Measurements from ENCODE around the gene COL25A1.
"Not testable (repeated sequence)": the region's sequence is repeated elsewhere in the genome, so short reads cannot be mapped to it uniquely, and the experiment has no call there.

The COL25A1 gene

DNA sequence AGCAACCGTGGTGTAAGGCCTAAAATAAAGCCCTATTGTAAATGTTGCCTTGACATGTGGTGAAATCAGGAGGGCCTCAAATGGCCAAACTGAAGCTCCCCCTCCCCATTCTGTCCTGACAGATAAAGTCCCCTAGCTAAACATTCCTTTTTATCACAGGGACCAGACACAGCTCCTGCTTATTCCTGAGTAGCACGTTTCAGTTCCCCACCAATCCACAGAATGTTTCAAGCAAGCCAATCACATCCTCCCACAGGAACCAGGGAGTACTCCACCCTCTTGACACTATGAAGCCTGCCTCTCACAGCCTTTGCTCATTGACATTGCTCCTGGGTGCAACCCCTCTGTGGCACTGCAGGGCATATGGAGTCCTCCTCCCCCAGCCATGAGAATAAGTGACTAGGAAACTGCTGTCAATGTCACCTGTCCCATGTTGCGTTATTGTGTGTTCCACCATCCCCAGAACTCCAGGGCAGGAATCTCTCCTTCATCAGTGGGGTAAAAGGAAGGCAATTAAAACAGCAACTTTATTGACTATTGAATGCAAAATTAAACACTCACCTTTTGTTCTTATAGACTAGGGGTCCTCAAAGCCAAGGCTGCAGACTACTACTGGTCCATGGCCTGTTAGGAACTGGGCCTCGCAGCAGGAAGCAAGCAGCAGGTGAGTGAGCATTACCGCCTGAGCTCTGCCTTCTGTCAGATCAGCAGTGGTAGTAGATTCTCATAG is 128.1 kb downstream of the COL25A1 start:
- FAIRE-seq (no peak), DNase-seq (ENCODE audit: insufficient read length, low spot score) (no peak)

DNA sequence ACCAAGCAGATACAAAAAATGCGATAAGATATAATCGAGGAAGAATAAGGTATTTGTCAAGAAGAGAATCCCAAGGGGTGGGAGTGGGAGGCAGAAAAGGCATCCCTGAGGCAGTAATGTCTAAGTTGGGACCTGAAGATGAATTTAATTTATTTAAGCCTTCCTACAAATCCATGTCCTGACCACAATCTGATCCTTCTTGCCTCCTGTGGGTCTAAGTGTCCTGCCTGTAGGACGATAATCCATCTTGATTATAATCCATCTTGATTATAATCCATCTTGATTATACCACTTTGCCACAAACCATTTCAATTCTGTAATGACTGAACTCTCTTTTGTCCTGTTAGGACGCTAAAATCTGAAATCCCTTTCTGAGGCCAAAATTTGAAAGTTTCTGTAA is 130.2 kb downstream of the COL25A1 start:
- FAIRE-seq: no peak
- no peak for DNase-seq (ENCODE audit: insufficient read length, low spot score)

DNA sequence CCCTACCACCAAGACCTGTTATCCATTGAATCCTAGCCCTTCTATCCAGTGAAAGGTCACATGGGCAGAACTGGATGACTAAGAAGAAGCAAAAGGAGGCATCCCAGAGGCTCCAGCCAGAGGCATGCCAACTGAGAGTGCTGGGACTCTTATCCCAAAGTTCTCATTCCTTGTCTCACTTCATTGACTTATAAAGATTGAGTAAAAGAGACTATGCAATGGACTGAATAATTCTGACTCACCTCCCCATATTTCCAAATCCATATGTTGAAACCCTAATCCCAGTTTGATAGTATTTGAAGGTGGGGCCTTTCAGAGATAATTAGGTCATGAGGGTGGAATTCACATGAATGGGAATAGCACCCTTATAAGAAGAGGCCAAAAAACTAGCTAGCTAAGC is 131.4 kb downstream of the COL25A1 start:
- DNase-seq (ENCODE audit: insufficient read length, low spot score): no peak
- no peak for FAIRE-seq

DNA sequence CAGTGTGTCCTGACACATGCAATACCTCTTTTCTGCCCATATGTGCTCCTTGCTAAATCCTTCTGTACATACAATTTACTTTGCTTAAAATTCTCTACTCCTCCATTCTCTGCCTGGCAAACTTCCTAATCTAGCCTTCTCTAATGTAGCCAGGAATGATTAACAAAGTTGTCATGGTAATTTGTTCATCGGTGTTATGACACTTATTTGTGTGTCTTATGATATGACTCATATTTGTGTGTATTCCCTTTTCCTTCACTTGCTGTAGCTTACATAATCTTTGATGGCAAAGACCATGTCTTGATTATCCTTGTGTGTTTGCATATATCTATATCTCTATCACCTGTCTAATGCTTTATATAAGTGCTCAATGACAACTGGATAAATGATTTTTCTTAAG is 133.3 kb downstream of the COL25A1 start:
- no peak for FAIRE-seq

DNA sequence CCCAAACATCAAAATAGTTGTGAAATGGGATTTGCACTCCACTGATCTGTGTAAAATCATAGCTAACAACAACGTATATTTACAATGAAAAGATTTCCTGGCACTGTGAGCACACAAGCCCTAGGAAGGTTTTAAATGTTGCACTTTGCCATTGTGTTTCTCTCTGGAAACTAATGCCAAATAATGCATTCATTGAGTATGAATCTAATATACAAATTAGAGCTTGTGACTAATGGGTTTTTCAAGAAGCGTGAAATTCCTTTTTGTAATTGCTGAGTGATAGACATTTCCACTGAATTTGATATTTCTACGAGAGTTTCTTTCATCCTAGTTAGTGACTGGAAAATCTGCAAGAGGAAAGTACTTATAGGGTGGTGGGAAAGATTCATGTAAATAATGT is 135.9 kb downstream of the COL25A1 start:
- no peak for DNase-seq (ENCODE audit: insufficient read length, low spot score)

More for the DNA sequence above, 133.3 kb downstream of the COL25A1 start:
- DNase-seq (ENCODE audit: insufficient read length, low spot score): no peak

DNA sequence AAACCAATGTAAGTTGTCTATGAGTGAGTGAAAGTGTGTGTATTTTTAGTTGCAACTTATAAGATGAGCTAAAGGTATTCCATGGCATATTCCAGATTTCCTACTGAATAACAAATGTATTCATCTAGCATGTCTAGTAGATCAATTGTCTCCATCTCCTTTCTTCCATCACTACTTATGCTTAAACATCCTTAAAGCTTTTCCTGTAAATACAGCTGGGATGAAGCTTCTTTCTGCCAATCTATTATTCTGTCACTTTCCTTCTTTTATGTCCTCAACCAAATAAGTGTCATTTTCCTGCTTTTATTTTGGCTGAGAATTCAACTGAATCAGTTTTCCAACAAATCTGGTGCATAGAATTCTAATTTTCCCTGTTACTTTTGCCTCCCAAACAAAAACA is 136.3 kb downstream of the COL25A1 start:
- no peak for FAIRE-seq
- no peak for DNase-seq (ENCODE audit: insufficient read length, low spot score)

More for the DNA sequence above, 135.9 kb downstream of the COL25A1 start:
- FAIRE-seq: no peak

DNA sequence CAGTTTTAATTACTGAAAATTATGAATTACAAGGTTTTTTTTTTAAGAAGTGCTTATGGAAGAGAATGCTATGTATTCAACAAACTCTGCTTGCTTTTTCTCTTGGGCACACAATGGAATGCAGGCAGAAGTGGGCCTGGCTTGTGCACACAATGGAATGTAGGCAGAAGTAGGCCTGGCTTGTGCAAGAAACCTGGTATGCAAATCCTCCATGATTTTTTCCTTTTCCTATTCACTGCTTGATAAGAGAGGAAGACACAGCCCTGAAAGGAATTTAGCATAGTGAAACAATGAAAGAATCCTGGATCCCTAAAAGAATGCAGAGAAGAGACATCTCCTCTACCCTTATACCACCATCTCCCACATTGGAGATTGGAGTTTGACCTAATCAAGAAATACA is 138.4 kb downstream of the COL25A1 start:
- DNase-seq (ENCODE audit: insufficient read length, low spot score): no peak
- no peak for FAIRE-seq

DNA sequence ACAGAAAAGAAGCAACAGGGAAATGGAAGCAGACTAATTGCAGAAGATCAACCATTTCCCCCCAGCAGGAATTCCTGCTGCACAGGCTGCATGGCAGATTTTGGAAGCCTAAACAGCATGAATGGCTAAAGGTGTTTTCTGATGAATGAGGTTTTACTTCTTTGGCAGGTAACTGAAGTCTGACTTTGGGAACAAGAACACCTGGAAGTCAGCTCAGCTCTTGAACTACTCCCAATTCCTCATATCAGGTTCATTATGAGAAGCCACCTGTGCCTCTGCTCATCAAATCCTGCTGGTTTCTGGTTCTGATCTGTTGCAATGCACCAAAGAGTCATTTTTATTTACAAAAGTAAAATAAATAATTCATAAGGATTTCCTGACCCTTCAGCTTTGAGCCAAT is 139.0 kb downstream of the COL25A1 start:
- no peak for FAIRE-seq

DNA sequence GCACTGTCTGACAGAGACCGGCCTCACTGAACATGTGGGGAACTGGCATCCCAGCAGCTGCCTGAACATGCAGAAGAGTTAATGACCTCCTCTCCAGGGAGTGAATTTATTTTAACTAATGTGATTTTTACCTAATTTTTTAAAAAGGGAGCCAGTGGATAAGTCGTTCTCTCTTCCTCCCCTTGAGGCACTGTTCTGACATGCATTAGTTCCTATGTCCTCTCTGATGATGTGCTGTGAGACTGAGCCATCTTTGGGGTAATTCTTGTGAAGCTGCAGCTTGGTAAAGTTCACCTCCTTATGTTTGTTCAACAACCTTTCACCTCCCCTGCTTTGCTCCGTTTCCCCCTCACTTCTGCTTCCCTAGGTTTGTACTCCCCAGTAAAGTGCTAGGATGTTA is 139.7 kb downstream of the COL25A1 start:
- DNase-seq (ENCODE audit: insufficient read length, low spot score) (no peak), FAIRE-seq (no peak)

More for the DNA sequence above, 139.0 kb downstream of the COL25A1 start:
- DNase-seq (ENCODE audit: insufficient read length, low spot score): no peak

DNA sequence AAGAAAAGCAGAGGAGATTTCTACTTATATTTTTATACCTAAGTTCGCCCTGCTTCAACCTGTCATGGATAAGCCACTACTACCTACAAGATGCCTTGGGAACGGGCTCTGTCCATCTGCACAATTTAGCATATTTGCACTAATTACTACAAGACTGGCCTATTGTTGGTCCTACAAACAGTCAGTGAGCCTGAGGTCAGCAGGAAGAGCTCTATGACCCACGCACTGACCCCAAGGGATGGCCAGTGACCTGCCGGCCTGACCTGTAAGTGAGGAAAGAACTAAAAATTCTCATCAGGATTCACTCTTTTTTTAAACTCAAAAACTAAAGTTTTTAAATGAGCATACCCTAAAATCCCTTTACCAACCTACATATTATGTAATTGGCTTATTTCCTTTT is 142.0 kb downstream of the COL25A1 start:
- DNase-seq (ENCODE audit: insufficient read length, low spot score): no peak
- no peak for FAIRE-seq

DNA sequence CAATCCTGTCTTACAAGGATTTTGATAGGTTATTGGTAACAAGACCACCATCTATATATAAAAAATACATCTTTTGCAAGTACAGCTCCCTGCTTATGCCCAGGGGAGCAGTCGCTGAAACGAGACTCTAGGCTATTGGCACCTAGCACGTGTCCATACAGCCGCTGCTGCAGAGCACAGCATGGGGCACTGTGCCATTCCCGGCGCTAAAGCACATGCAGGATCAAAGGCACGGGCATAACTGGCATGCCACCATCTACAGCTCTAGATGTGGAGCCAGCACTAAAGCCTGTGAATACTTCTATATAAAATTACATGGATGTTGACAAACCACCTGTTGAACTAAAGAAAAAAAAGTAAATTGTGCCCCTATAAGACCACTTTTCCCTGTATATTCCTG is 144.8 kb downstream of the COL25A1 start:
- FAIRE-seq (no peak), DNase-seq (ENCODE audit: insufficient read length, low spot score) (no peak)

DNA sequence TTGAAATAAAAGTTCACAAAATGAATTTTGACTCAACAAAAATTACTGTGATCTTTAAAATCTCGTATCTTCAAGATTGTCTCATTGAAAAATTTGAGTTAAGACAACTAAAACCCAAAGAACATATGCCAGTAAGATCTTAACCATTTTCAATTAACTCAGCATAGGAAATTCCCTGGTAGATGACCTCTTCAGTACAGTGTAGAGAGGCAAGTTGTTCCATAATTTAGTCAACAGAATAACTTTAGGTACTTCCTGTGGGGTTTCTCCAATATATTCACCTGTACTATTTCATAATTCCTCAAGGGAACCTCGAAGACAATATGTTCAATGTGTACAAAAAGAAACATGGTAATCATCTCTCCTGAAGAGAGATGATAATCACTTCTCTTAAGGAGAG is 145.3 kb downstream of the COL25A1 start:
- no peak for DNase-seq (ENCODE audit: insufficient read length, low spot score)
- FAIRE-seq: no peak

DNA sequence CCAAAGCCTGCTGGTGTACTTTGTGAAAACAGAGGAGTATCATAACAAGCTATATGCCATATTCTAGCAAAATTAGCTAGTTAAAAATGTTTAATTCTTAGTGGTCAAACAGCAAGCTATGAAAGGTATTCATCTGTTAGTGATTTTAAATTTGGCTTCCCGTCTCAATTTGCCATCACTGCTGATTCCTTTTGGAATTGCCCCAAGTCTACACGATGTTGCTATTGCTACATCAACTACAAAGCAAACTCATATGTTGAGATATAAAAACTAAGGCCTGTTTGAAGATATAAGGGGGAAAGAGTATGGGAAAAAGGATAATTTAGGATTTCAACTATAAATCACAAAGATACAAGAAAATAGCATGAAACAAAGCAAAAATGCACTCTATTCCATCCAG is 146.1 kb downstream of the COL25A1 start:
- FAIRE-seq (no peak), DNase-seq (ENCODE audit: insufficient read length, low spot score) (no peak)

DNA sequence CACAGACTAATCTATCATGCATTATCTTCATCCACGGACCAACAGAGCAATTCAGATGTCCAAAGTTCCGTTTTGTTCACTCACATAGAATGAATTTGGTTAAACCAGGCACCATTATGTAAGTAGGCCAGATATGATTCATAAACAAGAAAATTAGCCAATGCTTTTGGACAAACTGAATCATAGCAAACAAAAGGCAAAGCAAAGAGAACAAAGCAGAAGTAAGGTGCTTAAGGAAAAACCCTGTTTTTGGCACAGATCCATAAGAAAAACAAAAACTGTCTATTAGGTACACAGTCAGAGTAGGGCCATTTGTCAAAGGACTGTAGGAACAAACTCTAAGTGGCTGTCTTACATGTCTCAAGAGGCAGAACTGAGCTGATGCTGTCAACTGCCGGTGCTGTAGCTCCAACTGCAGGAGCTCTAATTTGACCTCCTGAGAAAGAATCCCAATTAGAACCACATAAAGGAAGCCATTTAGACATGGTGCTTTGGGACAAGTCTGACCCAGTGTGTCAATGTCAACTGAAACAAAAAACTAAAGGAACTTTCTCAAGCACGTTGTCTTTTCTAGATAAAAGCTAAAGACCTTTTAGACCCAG is 146.7 kb downstream of the COL25A1 start:
- no peak for DNase-seq (ENCODE audit: insufficient read length, low spot score)
- FAIRE-seq: no peak

DNA sequence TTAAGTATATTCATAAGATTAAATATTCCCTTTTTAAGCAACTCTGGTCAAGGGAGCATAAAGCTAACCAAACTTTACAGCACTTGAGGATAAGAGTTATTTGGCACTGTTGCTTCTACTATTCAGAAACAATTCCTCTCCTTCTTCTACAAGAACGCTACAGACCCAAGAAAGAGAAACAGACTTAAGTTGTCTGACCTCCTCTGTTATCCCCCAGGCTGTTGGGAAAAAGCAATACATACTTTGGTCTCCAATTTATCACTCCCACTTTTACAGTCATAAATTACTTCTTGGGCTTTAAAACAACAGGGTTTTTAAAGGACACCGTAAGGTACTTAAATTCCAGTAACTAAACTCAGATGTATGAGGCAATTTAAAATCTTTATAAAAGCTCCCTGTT is 147.4 kb downstream of the COL25A1 start:
- FAIRE-seq (no peak), DNase-seq (ENCODE audit: insufficient read length, low spot score) (no peak)

DNA sequence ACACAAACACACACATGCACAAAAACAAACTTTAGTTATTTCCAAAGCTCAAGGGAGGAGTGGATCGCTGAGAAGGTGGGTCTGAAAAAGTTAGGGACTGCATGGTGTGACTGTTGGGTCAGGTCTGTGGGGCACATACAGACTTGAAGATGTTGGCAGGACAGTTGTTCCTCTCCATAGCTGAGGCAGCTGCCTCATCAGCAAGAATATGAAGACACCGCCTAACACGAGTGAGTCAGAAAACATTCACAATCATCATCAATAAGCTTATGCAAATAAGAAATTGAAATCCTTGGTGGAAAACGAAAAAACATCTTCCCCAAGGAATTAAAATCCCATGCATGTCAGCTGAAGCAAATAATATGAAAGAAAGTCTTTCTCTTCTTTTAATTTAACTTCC is 148.0 kb downstream of the COL25A1 start:
- no peak for FAIRE-seq
- no peak for DNase-seq (ENCODE audit: insufficient read length, low spot score)

DNA sequence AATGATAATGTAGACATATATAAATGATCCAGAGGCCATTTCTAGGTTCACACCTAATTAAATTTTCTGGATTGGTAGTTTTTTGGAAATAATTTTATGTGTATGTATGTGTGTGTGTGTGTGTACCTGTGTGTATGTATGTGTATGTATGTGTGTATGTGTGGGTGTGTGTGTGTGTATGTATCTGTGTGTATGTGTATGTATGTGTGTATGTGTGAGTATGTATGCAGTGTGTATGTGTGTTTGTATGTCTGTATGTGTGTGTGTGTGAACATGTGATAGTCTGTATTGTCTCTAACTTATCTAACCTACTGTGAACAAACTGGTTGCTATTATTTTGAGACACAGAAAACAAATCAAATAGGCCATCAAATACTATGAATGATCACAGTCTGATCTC is 152.6 kb downstream of the COL25A1 start:
- DNase-seq (ENCODE audit: insufficient read length, low spot score) (no peak), FAIRE-seq (no peak)

DNA sequence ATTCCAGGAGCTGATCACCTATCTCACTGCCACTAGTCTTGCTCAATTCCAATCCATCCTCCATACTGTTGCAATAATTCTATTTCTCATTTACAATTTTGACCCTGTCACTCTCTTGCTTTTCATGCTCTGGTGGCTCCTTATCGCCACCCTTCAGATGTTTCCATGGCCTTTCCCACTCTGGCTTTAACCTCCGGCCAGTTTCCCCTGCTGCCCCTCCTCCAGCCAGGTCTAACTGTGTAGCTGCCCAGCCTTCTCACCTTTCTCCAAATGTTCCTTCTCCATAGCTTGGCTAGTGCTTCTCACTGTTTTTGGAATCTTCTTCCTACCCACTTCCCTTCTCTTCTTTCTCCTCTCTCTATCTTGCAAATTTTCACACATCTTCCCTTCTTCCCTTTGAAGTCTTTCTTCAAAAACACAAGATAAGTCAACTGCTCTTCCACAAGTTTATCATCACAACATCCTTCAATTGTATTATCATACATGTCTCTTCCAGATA is 153.8 kb downstream of the COL25A1 start:
- FAIRE-seq (no peak), DNase-seq (ENCODE audit: insufficient read length, low spot score) (no peak)

DNA sequence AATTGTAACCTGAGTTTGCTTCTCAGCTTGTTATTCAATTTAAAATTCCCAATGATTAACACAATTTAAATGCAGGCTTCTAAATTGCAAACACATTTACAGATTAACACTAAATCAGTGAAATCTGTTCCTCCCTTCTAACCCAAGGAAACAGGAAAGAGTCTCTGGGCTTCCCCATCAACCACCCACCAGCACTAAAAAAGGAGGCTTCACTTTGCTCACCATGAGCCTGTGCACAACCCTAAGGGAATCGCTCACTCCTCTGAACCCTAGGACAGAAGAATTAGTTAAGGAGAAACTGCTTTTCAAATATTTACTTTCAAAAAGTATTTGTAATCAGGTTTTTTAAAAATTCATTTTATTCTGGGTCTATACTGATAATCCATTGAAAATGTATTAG is 155.3 kb downstream of the COL25A1 start:
- DNase-seq (ENCODE audit: insufficient read length, low spot score): no peak
- no peak for FAIRE-seq

DNA sequence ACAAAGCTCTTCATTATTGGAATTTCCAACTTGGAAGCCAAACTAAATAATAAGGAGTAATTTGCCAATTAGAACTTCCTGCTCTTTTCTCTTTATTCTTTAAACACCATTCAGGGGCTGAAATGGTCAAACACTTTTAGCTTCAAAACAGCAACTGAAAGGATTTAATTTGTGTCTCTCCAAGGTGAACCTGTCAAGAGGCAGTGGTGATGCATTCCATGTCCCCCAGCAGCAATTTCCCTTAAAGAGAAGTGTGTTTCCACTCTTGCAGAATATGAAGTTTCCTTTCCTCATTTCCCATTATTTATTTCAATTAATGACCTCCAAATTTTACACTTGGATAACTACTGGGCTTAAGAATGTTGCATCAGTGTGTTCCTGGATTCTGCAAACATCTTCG is 156.0 kb downstream of the COL25A1 start:
- DNase-seq (ENCODE audit: insufficient read length, low spot score) (no peak), FAIRE-seq (no peak)

DNA sequence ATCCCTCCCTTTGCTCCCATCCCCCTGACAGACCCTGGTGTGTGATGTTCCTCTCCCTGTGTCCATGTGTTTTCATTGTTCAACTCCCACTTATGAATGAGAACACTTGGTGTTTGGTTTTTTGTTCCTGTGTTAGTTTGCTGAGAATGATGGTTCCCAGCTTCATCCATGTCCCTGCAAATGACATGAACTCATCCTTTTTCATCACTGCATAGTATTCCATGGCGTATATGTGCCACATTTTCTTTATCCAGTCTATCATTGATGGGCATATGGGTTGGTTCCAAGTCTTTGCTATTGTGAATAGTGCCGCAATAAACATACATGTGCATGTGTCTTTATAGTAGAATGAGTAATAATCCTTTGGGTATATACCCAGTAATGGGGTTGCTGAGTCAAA is 164.3 kb downstream of the COL25A1 start:
- FAIRE-seq: not testable (repeated sequence)

DNA sequence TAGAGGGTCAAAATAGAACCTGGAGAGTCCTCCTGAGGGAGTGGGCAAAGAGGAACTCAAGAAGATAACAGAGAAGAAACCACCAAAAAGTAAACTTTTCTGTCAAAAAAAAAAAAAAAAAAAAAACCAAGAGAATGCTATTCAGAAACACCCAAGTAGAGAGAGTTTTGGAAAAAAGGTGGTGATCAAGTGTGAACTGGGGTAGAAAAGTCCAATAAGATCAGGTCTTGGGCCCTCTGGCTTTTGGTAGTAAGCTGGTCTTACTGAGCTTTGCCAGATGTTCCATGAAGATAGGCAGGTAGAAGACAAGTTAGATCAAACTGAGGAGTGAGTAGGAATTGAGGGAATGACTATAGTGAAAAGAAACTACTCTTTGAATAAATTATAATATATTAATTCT is 167.5 kb downstream of the COL25A1 start:
- FAIRE-seq (no peak), DNase-seq (ENCODE audit: insufficient read length, low spot score) (no peak)

More for the DNA sequence above, 164.3 kb downstream of the COL25A1 start:
- not testable (repeated sequence) for DNase-seq (ENCODE audit: insufficient read length, low spot score)
